WTC11 (cell line): ENCODE measurements around the gene KIF20B. TPM values are rescaled to one million over a fixed set of nuclear protein-coding genes. Genes with fewer than 3 reads are reported as not detected.

ENCODE experiments used
- ATAC-seq: fragments of 200-7000 bp; cut with Tn5 transposase; 2 replicates; pipeline ENCODE4 v1.10.0; 2021; ENCODE audit warnings: mild to moderate bottlenecking, moderate library complexity
- CTCF ChIA-PET: fragments of 300-600 bp; sonication (Branson Sonifier 250); formaldehyde crosslinking; loops from one replicate; lab custom pipeline; 2021; ENCODE audit warnings: antibody characterized with exemption; lab: Charles Lee
- POLR2A ChIA-PET: fragments of 350-600 bp; sonication (Branson Sonifier 250); formaldehyde crosslinking; loops from one replicate; lab custom pipeline; 2021; ENCODE audit warnings: antibody characterized with exemption; lab: Charles Lee
- DNase-seq: peaks from one replicate; pipeline ENCODE4 v3.0.0; 2021; ENCODE audit warnings: low spot score
- H3K27ac Mint-ChIP-seq: 2 replicates; pipeline ENCODE4 v1.8.0; 2021; ENCODE audit warnings: mixed read lengths
- H3K27me3 Mint-ChIP-seq: 2 replicates; pipeline ENCODE4 v1.8.0; 2021; ENCODE audit warnings: low read depth, mild to moderate bottlenecking, moderate library complexity, mixed read lengths
- H3K36me3 Mint-ChIP-seq: 2 replicates; pipeline ENCODE4 v1.8.0; 2021; ENCODE audit warnings: mixed read lengths
- H3K4me1 Mint-ChIP-seq: 2 replicates; pipeline ENCODE4 v1.8.0; 2022; ENCODE audit warnings: mixed read lengths
- H3K4me3 Mint-ChIP-seq: 2 replicates; pipeline ENCODE4 v1.8.0; 2021; ENCODE audit warnings: mild to moderate bottlenecking, moderate library complexity, mixed read lengths
- H3K9me3 Mint-ChIP-seq: 2 replicates; pipeline ENCODE4 v1.8.0; 2021; ENCODE audit warnings: mixed read lengths
- CREM ChIP-seq: sonication (generic); formaldehyde crosslinking; IDR thresholded peaks from 2 replicates; pipeline ENCODE4 v1.8.1; 2022; ENCODE audit warnings: mild to moderate bottlenecking, missing genetic modification reagents, moderate library complexity
- ESRRA ChIP-seq: sonication (generic); formaldehyde crosslinking; IDR thresholded peaks from 2 replicates; pipeline ENCODE4 v1.8.1; 2022; ENCODE audit warnings: mild to moderate bottlenecking, missing genetic modification reagents, borderline replicate concordance
- FOXJ3 ChIP-seq: sonication (generic); formaldehyde crosslinking; IDR thresholded peaks from 2 replicates; pipeline ENCODE4 v1.9.0; 2021; ENCODE audit warnings: missing genetic modification reagents, mild to moderate bottlenecking, borderline replicate concordance
- FOXK1 ChIP-seq: sonication (generic); formaldehyde crosslinking; IDR thresholded peaks from 2 replicates; pipeline ENCODE4 v1.8.0; 2022; ENCODE audit warnings: mild to moderate bottlenecking, moderate library complexity, missing genetic modification reagents
- GRHL2 ChIP-seq: fragments of 250-450 bp; sonication (Bioruptor Pico); IDR thresholded peaks from 2 replicates; pipeline ENCODE4 v1.8.0; 2022; ENCODE audit warnings: mild to moderate bottlenecking, moderate library complexity; ENCODE audit not compliant: insufficient replicate concordance, severe bottlenecking
- JAZF1 ChIP-seq: fragments of 250-450 bp; sonication (Bioruptor Pico); IDR thresholded peaks from 2 replicates; pipeline ENCODE4 v1.9.0; 2021; ENCODE audit warnings: moderate library complexity, mild to moderate bottlenecking, inconsistent platforms
- NFE2L1 ChIP-seq: sonication (generic); formaldehyde crosslinking; IDR thresholded peaks from 2 replicates; pipeline ENCODE4 v1.8.1; 2023; ENCODE audit warnings: missing genetic modification reagents
- PRRX2 ChIP-seq: fragments of 250-450 bp; sonication (Bioruptor Pico); IDR thresholded peaks from 2 replicates; pipeline ENCODE4 v1.8.0; 2021; ENCODE audit warnings: mild to moderate bottlenecking
- SOX15 ChIP-seq: fragments of 250-450 bp; sonication (Bioruptor Pico); IDR thresholded peaks from 2 replicates; pipeline ENCODE4 v1.9.0; 2021; ENCODE audit warnings: mild to moderate bottlenecking
- TEAD1 ChIP-seq: sonication (generic); formaldehyde crosslinking; IDR thresholded peaks from 2 replicates; pipeline ENCODE4 v1.8.0; 2022; ENCODE audit warnings: mild to moderate bottlenecking, missing genetic modification reagents
- ZBTB21 ChIP-seq: sonication (generic); formaldehyde crosslinking; IDR thresholded peaks from 2 replicates; pipeline ENCODE4 v1.8.1; 2023; ENCODE audit warnings: mild to moderate bottlenecking, missing genetic modification reagents, borderline replicate concordance
- ZNF219 ChIP-seq: sonication (generic); formaldehyde crosslinking; IDR thresholded peaks from 2 replicates; pipeline ENCODE4 v1.8.0; 2023; ENCODE audit warnings: missing genetic modification reagents, mild to moderate bottlenecking, borderline replicate concordance
- ZNF232 ChIP-seq: sonication (generic); formaldehyde crosslinking; IDR thresholded peaks from 2 replicates; pipeline ENCODE4 v1.8.0; 2022; ENCODE audit warnings: mild to moderate bottlenecking, missing genetic modification reagents
- ZNF396 ChIP-seq: fragments of 250-450 bp; sonication (Bioruptor Pico); IDR thresholded peaks from 2 replicates; pipeline ENCODE4 v1.8.0; 2021; ENCODE audit warnings: mild to moderate bottlenecking, moderate library complexity, borderline replicate concordance
- ZNF671 ChIP-seq: fragments of 250-450 bp; sonication (Bioruptor Pico); IDR thresholded peaks from 2 replicates; pipeline ENCODE4 v1.8.0; 2021; ENCODE audit warnings: mild to moderate bottlenecking
- total RNA-seq: library from RNA; stranded (reverse); gene quantifications from 3 replicates; pipeline ENCODE4 v1.2.3, GENCODE V29; 2021
- TF ChIP-seq, protein P1 (sequence below): sonication (generic); formaldehyde crosslinking; IDR thresholded peaks from 2 replicates; pipeline ENCODE4 v1.8.0; 2022; ENCODE audit warnings: mild to moderate bottlenecking, missing genetic modification reagents
- TF ChIP-seq, protein P2 (sequence below): sonication (generic); formaldehyde crosslinking; IDR thresholded peaks from 2 replicates; pipeline ENCODE4 v1.8.1; 2023; ENCODE audit warnings: mild to moderate bottlenecking, missing genetic modification reagents
- TF ChIP-seq, protein P3 (sequence below): fragments of 250-450 bp; sonication (Bioruptor Pico); IDR thresholded peaks from 2 replicates; pipeline ENCODE4 v2.1.2; 2022; ENCODE audit warnings: mild to moderate bottlenecking, moderate library complexity
- TF ChIP-seq, protein P4 (sequence below): sonication (generic); formaldehyde crosslinking; IDR thresholded peaks from 2 replicates; pipeline ENCODE4 v1.8.1; 2023; ENCODE audit warnings: mild to moderate bottlenecking, missing genetic modification reagents, moderate library complexity
- TF ChIP-seq, protein P5 (sequence below): fragments of 250-450 bp; sonication (Bioruptor Pico); IDR thresholded peaks from 2 replicates; pipeline ENCODE4 v1.9.0; 2021; ENCODE audit warnings: mild to moderate bottlenecking
- TF ChIP-seq, protein P6 (sequence below): fragments of 250-450 bp; sonication (Bioruptor Pico); conservative IDR thresholded peaks from 2 replicates; pipeline ENCODE4 v1.9.0; 2021; ENCODE audit warnings: mild to moderate bottlenecking
- TF ChIP-seq, protein P7 (sequence below): sonication (generic); formaldehyde crosslinking; IDR thresholded peaks from 2 replicates; pipeline ENCODE4 v1.8.0; 2022; ENCODE audit warnings: mild to moderate bottlenecking, missing genetic modification reagents
- TF ChIP-seq, protein P8 (sequence below): sonication (generic); formaldehyde crosslinking; IDR thresholded peaks from 2 replicates; pipeline ENCODE4 v1.8.0; 2023; ENCODE audit warnings: missing genetic modification reagents

Gene KIF20B
- total RNA-seq, 1 experiment from 2014 or later: 70.2 TPM

DNA sequence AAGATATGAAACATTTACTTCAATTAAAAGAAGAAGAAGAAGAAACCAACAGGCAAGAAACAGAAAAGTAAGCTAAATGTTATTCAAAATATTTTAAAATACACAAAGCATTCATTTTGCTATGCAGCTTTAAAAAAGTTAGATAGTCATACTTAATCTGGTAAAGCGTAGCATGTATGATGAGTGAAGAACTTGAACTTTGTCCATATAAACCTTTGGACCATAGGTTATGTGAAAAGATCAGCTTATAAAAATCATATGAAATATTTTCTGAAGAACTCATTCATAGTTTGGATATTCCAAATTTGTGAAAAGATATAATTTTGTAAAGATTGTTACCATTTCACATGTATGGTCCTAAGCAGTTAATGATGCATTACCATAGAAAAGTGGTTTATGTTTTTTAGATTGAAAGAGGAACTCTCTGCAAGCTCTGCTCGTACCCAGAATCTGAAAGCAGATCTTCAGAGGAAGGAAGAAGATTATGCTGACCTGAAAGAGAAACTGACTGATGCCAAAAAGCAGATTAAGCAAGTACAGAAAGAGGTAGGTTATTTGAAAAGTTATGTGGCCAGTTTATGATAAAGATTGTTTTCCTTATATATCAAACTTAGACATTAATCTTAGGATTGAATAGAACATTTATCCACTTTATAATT is 37.3 kb downstream of the KIF20B start (continued):
- TF ChIP-seq, protein P1, sequence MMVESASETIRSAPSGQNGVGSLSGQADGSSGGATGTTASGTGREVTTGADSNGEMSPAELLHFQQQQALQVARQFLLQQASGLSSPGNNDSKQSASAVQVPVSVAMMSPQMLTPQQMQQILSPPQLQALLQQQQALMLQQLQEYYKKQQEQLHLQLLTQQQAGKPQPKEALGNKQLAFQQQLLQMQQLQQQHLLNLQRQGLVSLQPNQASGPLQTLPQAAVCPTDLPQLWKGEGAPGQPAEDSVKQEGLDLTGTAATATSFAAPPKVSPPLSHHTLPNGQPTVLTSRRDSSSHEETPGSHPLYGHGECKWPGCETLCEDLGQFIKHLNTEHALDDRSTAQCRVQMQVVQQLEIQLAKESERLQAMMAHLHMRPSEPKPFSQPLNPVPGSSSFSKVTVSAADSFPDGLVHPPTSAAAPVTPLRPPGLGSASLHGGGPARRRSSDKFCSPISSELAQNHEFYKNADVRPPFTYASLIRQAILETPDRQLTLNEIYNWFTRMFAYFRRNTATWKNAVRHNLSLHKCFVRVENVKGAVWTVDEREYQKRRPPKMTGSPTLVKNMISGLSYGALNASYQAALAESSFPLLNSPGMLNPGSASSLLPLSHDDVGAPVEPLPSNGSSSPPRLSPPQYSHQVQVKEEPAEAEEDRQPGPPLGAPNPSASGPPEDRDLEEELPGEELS (CRISPR knock-in tag): no peak
- TF ChIP-seq, protein P2, sequence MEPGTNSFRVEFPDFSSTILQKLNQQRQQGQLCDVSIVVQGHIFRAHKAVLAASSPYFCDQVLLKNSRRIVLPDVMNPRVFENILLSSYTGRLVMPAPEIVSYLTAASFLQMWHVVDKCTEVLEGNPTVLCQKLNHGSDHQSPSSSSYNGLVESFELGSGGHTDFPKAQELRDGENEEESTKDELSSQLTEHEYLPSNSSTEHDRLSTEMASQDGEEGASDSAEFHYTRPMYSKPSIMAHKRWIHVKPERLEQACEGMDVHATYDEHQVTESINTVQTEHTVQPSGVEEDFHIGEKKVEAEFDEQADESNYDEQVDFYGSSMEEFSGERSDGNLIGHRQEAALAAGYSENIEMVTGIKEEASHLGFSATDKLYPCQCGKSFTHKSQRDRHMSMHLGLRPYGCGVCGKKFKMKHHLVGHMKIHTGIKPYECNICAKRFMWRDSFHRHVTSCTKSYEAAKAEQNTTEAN: no peak
- TF ChIP-seq, protein P3, sequence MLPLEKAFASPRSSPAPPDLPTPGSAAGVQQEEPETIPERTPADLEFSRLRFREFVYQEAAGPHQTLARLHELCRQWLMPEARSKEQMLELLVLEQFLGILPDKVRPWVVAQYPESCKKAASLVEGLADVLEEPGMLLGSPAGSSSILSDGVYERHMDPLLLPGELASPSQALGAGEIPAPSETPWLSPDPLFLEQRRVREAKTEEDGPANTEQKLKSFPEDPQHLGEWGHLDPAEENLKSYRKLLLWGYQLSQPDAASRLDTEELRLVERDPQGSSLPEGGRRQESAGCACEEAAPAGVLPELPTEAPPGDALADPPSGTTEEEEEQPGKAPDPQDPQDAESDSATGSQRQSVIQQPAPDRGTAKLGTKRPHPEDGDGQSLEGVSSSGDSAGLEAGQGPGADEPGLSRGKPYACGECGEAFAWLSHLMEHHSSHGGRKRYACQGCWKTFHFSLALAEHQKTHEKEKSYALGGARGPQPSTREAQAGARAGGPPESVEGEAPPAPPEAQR (CRISPR knock-in tag): no peak
- TF ChIP-seq ZNF671 (CRISPR knock-in tag): no peak
- no peak for TF ChIP-seq JAZF1 (CRISPR knock-in tag)
- TF ChIP-seq, protein P4, sequence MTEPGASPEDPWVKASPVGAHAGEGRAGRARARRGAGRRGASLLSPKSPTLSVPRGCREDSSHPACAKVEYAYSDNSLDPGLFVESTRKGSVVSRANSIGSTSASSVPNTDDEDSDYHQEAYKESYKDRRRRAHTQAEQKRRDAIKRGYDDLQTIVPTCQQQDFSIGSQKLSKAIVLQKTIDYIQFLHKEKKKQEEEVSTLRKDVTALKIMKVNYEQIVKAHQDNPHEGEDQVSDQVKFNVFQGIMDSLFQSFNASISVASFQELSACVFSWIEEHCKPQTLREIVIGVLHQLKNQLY (CRISPR knock-in tag): no peak
- no peak for TF ChIP-seq GRHL2 (CRISPR knock-in tag)
- no peak for TF ChIP-seq ZNF232 (CRISPR knock-in tag)
- TF ChIP-seq, protein P5, sequence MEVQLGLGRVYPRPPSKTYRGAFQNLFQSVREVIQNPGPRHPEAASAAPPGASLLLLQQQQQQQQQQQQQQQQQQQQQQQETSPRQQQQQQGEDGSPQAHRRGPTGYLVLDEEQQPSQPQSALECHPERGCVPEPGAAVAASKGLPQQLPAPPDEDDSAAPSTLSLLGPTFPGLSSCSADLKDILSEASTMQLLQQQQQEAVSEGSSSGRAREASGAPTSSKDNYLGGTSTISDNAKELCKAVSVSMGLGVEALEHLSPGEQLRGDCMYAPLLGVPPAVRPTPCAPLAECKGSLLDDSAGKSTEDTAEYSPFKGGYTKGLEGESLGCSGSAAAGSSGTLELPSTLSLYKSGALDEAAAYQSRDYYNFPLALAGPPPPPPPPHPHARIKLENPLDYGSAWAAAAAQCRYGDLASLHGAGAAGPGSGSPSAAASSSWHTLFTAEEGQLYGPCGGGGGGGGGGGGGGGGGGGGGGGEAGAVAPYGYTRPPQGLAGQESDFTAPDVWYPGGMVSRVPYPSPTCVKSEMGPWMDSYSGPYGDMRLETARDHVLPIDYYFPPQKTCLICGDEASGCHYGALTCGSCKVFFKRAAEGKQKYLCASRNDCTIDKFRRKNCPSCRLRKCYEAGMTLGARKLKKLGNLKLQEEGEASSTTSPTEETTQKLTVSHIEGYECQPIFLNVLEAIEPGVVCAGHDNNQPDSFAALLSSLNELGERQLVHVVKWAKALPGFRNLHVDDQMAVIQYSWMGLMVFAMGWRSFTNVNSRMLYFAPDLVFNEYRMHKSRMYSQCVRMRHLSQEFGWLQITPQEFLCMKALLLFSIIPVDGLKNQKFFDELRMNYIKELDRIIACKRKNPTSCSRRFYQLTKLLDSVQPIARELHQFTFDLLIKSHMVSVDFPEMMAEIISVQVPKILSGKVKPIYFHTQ (CRISPR knock-in tag): no peak
- TF ChIP-seq, protein P6, sequence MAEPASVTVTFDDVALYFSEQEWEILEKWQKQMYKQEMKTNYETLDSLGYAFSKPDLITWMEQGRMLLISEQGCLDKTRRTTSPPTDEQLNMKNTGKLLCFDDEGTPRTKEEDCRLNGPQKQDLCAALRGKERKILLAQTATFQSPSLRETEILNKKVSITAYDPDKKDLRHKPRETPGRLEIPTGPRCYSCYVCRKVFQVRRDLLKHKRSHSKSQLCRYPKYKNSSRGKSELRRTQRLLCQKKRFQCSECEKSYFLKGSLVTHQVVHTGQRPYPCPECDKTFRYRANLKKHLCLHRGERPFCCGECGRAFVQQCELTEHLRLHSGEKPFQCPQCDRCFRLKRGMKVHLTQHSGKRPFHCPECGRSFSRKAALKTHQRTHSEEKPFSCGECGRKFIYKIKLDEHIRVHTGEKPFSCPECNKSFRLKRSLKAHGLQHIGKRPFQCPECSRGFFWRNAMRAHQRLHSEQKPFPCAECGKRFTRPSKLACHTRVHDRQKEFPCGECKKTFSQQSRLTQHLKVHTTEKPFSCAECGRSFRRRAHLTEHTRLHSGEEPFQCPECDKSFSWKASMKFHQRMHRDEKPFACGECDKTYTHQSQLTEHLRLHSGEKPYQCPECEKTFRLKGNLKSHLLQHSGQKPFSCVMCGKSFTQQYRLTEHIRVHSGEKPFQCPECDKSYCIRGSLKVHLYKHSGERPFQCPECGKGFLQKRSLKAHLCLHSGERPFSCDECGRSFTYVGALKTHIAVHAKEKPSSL (CRISPR knock-in tag): no peak
- TF ChIP-seq SOX15 (CRISPR knock-in tag): no peak

DNA sequence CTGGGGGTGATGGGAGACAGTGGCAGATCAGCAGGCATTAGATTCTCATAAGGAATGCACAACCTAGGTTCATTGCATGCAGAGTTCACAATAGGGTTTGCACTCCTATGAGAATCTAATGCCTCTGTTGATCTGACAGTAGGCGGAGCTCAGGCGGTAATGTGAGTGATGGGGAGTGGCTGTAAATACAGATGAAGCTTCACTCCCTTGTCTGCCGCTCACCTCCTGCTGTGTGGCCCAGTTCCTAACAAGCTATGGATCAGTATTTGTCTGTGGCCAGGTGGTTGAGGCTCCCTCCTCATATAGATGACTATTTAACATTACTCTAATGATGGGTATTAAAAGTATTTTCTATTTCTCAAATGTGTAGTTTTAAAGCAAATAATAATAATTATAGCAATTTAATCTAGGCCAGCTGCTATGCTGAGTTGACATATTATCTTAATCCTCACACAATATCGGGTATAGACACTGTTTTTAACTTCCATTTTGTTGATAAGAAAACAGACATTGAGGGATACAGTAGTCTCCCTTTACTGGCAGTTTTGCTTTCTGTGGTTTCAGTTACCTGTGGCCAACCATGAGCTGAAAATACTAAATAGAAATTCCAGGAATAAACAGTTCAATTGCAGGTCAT is 39.9 kb downstream of the KIF20B start:
- DNase-seq (peak; percentile 39), ATAC-seq (peak; percentile 47)
- POLR2A ChIA-PET: no interaction called here
- CTCF ChIA-PET: interaction anchor here (0.5 kb wide), 1 partner anchor 907 kb away, joined by 3 read pairs; no protein-coding TSS in a partner anchor
- Mint-ChIP-seq H3K4me1 (no peaks in the 10 kb centered on the region), H3K36me3 (peaks cover 50% of the 10 kb centered on the region), H3K27me3 (no peaks in the 10 kb centered on the region), H3K9me3 (no peaks in the 10 kb centered on the region), H3K4me3 (no peak overlapping the region), H3K27ac (no peak overlapping the region)
- TF ChIP-seq ZNF396: no peak
- TF ChIP-seq NFE2L1: no peak
- TF ChIP-seq FOXK1 (CRISPR knock-in tag): no peak
- no peak for TF ChIP-seq ZNF219 (CRISPR knock-in tag)
- no peak for TF ChIP-seq TEAD1 (CRISPR knock-in tag)
- TF ChIP-seq FOXJ3 (CRISPR knock-in tag): no peak
- TF ChIP-seq ESRRA (CRISPR knock-in tag): no peak
- no peak for TF ChIP-seq ZBTB21 (CRISPR knock-in tag)
- TF ChIP-seq, protein P7, sequence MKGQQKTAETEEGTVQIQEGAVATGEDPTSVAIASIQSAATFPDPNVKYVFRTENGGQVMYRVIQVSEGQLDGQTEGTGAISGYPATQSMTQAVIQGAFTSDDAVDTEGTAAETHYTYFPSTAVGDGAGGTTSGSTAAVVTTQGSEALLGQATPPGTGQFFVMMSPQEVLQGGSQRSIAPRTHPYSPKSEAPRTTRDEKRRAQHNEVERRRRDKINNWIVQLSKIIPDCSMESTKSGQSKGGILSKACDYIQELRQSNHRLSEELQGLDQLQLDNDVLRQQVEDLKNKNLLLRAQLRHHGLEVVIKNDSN: no peak
- no peak for TF ChIP-seq PRRX2
- TF ChIP-seq, protein P8, sequence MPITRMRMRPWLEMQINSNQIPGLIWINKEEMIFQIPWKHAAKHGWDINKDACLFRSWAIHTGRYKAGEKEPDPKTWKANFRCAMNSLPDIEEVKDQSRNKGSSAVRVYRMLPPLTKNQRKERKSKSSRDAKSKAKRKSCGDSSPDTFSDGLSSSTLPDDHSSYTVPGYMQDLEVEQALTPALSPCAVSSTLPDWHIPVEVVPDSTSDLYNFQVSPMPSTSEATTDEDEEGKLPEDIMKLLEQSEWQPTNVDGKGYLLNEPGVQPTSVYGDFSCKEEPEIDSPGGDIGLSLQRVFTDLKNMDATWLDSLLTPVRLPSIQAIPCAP (CRISPR knock-in tag): no peak
- no peak for TF ChIP-seq CREM (CRISPR knock-in tag)
